UCSD-AML1 (cell line): ENCODE data around the gene COL5A1.
"Not testable (repeated sequence)": the region's sequence is repeated elsewhere in the genome, so short reads cannot be mapped to it uniquely, and the experiment has no call there.

Experiments used
- DNase-seq: peaks from one replicate; lab custom pipeline; 2025; ENCODE audit not compliant: unreplicated experiment; lab: John Stamatoyannopoulos, UW

Gene COL5A1

DNA sequence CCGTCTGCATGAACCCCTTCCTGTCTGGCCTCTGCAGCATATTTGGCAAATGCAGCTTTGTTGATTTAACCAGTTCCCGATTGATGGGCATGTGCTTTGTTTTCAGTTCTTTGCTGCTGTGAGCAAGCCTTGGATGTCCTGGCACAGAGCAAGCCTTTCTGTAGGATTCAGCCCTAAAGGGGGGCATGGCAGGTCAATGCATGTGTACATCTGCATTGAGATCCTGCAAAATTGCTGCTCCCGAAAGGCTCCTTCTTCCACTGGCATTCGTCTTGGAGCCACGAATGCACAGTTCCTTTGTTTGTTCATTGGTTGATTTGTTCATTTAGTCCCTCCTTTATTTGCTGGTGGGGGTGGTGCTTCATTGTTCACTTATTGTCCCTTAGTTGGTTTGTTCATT lies 34.8 kb downstream of the COL5A1 start:
- no peak for DNase-seq

DNA sequence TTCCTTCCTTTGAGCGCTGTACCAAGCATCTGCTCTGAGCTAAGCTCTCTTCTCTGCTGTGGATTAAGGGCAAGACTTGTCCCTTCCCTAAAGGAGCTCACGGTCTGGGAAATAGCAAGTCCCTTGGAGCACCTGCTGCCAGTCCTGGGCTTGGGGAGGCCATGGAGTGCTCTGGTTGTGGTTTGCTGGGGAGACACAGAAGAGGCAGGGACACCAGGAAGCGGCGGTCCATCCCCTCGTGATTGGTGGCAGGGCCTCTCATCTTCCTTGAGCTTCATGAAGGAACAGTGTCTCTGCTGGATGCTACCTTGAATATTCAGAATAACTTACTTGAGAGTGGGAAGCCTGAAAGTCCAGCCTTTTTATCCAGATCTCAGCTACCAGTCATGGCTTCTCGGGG lies 35.3 kb downstream of the COL5A1 start:
- no peak for DNase-seq

DNA sequence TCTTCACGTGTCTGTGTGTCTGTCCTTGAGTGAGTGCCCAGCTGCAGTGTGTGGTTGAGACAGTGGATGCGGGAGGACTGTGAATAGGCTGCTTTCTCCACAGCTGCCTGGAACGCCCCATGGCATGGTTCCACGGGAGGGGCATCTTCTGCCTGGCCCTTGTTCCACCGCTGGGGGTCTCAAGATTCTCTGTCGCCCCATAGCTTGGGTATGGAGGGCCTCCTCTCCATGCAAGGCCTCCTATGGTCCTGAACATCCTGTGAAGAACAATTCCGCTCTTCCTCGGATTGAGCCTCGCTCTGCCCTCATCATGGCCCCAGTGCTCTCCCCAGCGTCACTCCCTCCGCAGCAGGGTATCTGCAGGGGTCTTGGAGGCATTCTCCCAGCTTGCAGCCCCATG lies 36.1 kb downstream of the COL5A1 start:
- DNase-seq, result no peak

DNA sequence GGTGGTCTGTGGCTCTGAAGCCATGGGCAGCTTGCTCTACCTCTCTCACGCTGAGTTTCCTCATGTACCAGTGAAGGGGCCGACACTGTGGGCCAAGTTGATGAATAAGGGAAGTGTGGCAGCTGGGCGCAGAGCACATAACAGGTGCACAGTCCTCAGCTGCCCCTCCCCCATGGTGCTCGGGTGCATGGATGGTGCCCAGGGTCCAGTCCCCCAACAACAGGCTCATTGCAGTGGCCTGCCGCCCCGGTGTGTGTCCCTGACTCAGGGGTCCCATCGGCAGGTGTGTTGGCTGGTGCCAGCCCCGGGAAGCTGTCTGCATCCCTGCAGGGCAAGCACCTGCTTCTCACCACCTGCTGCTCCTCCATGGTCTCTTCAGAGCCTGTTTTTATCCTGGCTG lies 36.6 kb downstream of the COL5A1 start:
- DNase-seq, result no peak

DNA sequence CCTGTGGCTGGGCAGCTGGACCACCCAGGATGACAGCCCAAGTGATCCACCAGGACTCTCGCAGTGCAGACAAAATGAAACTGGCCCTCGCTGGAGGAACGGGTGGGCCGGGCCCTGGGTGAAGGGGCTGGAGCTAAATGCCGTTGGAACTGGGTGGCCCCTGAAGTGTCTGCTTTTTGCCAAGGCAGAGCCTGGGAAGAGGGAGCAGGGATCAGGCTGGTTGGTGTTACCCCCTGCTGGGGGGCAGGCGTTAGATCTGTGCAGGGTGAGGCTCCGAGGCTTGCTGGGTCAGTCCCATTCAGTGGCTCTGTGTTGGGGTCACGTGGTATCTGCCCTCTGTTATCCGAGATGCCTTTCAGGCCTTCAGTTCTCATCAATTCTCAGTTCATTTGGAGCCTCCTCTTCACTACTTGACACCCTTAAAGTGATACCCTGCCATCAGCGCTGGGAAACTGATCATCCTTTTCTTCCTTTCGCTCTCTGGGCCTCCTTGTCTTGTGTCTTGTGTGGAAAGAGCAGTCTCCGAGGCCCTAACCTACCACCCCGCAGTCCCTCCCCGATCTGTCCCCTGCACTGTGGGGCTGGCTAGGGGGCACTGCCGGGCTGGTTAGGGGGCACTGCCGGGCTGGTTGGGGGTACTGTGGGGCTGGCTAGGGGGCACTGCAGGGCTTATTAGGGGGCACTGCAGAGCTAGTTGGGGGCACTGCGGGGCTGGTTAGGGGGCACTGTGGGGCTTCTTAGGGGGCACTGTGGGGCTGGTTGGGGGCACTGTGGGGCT lies 37.3 kb downstream of the COL5A1 start:
- no peak for DNase-seq

DNA sequence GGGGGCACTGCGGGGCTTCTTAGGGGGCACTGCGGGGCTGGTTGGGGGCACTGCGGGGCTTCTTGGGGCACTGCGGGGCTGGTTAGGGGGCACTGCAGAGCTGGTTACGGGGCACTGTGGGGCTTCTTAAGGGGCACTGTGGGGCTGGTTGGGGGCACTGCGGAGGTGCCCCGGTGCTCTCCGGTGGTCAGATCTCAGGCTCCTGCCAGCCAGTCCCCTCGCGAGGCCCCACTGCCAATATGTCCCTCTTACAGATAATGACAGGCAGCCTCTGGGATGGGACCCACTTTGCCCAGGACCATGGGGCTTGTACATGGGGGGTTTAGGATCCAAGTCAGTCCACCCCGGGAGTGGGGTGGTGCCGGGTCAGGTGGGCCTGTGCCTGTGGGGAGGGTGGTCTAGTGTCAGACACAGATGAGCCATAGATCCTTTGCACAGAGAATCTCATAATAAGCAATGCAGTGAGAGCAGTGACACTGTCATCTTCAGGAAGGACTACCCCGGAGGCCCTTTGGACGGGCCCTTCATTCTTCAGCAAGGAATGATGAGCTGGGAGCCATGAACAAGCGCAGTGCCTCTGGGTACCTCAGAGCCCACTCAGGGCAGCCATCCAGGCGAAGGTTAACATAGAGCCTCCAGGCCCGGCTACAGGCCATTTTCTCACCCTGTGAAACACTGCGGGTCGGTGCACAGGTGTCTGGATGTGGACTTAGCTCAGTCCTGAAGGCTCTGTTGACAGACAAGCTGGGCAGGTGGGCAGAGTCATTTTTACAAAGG lies 38.2 kb downstream of the COL5A1 start:
- no peak for DNase-seq

DNA sequence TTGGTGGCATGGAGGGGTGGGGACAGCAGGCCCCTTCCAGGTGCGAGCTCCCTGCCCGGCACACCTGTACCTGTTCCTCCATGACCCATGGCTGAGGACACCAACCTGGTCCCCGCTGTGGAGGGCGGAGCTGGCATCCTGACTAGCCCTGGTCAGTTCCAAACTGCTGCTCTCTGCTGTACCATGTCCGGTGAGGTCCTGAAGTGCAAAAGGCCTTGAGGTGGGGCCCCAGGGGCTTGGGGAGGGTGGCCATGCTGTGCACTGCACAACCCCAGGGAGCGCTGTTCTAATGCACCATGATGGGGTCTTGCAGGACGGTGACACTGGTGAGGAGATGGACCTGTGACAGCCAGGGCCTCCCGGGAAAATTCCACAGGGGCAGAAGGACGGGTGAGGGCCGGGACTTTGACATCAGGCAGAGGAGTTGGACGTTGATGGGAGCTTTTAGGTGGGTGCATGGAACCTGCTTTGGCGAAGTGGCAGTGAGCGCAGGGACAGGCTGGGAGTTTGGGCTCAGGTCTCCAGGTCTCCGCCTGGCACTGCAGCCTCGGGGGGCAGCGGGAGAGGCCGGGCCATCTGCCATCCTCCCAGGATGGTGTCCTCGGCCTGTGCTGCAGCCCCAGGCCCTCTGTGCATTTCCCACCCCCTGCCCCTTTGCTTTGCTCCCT lies 38.9 kb downstream of the COL5A1 start:
- no peak for DNase-seq

DNA sequence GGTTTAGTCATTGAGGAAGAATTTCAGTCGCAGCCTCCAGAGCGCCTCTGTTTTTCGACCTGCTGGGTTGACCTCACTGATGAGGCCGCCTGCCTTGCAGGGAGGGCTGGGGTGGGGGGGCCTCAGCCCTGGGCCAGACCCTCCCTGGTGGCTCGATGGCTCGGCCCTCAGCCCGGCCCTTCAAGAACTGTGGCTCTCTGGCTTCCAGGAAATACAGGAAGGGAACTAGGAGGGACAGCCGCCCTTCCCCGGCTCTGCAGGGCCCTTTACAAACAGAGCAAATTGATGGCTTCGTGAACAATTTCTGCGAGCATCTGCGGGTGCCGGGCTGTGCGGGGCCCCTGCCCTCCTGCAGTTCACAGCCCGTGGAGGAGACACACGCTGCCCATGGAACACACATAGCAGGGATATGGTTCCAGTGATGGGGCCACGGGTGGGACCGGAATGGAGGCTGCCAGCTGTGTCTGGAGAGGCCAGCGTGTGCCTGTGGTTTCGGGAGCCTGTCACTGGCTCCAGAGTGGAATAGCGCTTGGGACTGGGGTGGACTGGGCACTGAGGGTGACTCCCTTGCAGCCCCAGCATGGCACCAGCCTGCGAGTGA lies 39.6 kb downstream of the COL5A1 start:
- no peak for DNase-seq

DNA sequence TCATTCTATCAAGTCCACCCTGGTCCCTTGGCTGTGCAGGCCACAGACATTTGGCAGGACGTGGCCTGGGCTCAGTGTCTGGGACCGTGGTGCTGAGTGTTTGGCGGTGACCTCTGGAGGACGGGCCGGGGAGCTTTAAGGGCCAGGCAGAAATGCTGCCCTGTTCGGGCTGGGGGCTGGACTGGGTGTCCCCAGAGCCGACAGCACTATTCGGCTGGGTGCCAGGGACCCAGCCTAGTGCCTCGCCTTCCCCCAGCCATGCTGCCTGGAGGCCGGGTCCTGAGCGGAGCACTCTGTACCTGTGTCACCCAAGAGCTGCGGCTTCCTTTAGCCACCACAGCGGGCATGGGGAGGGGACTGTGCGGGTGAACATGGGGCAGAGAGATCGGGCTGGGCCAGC lies 40.4 kb downstream of the COL5A1 start:
- no peak for DNase-seq

DNA sequence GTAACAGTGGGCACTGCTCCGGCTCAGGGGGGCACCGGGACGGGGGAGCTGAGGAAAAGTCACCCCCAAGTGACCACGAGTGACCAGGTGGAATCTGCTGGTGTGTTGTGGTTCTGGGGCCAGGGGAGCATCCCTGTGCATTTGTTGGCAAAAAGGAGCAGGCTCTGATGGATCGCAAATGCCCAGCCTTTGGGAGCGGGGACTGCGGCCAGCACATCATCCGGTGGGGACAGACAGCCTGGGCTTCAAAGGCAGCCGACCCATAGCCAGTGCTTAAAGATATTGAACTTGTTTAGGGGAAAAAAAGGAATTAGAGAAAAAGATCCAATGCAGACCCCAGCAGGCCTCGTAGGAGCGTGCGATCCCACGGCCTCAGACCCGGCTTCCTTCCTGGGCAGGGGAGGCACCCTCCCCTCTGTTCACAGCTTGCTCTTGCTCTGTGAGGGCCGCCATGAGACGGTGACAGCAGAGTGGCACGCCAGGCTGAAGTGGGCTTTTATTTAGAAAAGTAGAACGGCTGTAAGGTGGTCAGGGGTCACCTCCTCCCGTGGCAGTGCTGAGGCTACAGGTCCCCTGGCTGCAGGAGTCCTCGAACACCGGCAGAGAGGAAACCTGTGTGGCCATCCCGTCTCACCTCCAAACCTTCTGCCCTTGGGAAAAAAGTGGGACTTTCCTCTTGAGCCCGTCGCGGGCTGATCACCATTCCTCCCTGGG lies 41.2 kb downstream of the COL5A1 start:
- no peak for DNase-seq

DNA sequence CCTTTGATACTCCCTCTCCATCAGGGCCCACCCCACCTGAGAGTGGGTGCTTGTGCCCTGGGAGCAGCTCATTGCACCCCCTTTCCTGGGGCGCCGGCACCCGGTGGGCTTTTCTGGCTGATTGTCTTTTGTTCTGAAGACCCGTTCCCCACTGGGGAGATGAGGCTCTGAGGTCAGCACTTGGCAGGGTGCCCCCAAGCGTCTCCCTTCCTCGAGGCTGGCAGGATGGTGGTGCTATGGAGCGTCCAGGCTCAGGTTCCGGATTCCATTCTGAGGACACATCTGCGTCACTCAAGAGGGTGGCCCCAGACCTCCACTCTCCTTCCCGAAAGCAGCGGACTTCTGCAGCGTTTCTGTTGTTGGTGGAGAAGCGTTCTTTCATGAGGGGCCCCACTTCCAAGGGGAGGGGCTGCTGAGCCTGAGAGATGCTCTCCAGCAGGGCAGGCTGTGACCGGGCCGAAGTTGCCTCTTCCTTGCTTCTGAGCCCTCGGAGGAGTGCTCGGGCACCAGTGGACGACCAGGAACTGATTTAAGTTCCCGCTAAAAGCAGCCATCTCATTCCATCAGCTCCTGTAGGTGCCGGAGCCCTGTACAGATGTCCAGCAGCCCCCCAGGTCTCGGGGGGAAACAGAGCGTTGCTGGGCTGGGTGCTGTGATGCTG lies 42.2 kb downstream of the COL5A1 start:
- no peak for DNase-seq

DNA sequence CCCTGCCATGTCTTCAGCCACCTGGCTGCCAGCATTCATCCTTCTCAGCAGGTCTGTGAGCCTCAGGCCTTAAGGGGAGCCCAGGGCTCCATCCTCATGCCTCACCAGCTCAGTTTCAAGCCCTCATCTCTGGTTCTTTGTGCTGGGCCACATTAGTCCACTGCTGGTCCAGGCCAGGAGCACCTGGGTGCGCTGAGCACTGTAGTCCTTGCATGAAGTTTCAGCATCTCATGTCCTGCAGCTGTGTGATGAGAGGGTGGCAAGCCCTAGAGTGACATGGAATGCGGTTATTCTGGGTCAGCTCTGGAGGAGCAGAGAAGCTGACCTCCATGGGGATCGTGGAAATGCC lies 42.7 kb downstream of the COL5A1 start:
- DNase-seq, result no peak

DNA sequence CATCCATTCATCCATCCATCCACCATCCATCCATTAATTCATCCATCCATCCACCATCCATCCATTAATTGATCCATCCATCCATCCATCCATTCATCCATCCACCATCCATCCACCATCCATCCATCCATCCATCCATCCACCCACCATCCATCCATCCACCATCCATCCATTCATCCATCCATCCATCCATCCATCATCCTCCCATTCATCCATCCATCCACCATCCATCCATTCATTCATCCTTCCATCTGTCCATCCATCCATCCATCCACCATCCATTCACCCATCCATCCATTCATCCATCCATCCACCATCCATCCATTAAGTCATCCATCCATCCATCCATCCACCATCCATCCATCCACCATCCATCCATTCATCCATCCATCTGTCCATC lies 43.3 kb downstream of the COL5A1 start:
- DNase-seq, result not testable (repeated sequence)

DNA sequence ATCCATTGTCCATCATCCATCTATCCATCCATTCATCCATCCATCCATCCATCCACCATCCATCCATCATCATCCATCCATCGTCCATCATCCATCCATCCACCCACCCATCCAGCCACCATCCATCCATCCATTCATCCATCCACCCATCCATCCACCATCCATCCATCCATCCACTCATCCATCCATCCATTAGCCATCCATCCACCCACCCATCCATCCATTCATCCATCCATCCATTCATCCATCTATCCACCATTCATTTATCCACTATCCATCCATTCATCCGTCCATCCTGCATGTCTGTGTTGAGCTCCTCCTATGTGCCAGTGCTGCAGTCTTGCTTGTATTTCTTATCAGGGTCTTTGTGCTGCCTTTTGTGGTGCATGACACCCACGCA lies 44.2 kb downstream of the COL5A1 start:
- no peak for DNase-seq

DNA sequence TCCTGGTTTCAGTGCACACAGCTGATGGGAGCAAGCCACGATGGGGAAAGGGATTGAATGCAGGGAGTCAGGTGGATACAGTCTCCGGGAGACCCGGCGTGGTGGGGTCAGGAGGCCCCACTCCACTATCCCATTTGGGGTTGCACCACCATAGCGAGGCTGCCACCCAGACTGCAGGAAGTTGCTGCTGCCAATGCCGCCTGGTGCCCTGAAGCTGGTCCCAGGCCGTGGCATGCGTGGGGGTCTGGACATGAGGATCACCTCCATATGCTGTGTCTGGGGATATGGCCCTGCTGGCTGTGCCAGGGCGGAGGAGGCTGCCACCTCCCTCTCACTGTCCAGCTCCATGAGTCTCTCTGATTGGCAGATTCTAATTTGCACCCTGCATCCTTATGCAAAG lies 45.3 kb downstream of the COL5A1 start:
- DNase-seq, result no peak

DNA sequence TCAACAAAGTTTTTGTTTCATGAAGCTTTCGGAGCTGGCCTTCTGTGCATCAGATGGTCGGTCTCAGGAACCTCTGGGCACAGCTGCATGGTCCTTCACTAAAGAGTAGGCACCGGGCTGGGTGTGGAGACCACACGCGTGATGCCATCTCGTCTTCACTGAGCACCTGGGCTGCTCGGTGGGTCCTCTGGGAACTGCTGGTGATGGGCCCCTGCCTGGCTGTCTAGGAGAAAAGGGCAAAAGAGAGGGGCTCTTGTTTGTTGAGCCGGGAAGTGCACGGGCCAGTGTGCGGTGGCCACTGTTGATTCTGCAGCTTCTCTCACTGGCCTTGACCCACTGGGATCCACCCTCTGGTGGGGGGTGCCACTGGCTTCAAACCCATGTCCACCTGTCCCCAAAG lies 46.0 kb downstream of the COL5A1 start:
- no peak for DNase-seq

DNA sequence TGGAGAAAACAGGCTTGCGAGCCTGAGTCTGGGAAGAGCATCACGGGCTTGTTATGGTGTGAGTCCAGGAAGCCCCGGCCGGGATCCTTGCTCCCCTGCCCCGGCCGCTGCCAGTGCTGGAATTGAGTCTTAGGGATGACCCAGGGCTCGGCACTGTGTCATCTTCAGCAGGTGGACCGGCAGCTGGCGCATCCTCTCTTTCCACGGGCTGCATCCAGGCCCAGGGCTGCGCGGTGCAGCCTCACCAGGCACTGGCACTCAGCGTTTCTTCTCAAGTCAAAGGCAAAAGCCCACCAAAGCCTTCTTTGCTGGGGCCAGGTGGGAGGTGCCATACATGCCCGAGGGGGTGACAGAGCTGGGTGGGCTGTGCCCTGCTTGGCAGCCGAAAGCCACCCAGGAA lies 46.6 kb downstream of the COL5A1 start:
- DNase-seq, result no peak

DNA sequence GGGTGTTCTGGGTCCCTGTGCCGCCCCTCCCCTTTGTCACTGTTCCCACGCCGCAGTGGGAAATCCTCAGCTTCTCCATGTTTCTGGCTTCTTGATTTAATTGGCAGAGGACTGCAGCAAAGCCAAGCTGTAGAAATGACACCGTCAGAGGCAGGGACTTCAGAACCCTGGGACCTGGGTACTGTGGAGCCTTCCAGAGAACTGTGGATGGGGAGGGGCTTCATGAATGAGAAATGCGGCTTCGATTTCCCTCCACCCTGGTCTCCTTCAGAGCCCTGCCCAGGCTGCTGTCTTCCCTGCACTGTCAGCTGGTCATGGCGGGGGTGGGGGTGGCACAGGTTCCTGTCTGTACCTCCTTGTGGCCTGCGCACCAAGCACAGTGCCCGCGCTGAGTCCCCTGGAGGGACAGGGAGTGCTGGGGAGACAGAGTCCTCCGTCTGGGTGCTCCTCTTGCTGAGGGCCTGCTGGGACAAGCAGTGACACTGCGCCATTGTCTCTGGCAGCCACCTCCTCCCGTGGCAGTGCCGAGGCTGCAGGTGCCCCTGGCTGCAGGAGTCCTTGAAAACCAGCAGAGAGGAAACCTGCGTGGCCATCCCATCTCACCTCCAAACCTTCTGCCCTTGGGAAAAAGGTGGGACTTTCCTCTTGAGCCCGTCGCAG lies 47.2 kb downstream of the COL5A1 start:
- no peak for DNase-seq

DNA sequence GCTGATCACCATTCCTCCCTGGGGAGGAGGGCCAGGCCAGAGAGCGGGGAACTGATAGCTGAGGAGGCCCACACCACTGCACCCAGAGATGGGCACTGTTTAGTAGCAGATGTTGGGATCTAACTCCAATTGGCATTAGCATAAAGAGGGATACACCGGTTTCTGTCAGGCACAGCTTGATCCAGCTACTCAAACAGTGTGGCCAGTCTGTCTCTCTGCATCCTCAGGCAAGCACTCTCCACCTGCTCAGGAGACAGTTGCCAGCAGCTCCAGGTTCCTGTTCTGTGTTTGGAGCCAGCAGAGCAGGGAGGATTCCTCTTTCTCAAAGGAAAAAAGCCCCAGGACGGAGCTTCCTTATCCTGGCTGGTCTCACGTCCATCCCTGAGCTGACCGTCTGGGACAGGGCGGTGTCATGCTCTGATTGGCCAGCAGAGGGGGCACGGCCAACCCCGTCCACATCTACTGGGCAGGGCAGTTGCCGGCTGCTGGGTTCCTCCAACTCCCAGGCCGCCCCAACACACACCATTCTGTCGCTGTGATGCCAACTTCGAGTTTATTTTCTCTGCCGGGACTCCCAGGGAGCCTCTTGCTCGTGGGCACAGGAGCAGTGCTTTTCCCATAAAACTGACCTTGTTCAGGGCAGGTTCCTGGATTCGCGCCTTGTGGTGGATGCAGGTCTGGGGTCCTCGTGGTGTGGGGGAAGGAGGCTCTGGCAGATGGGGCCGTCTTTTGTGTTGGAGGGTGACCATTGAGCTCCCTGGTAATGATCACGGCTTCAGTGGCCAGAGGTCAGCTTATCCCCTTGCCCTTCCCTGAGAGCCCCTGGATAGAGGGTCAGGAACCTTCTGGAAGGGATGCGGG lies 47.9 kb downstream of the COL5A1 start:
- peak; percentile 49 for DNase-seq
